HepG2 (cell line): Measurements from ENCODE around the gene MEGF11. TPM values are rescaled to one million over a fixed set of nuclear protein-coding genes. Genes with fewer than 3 reads are reported as not detected.

Experiments used
- ATAC-seq: fragments of 200-7000 bp; cut with Tn5 transposase; 3 replicates; pipeline ENCODE4 v1.9.1; 2020; ENCODE audit warnings: mild to moderate bottlenecking, moderate library complexity
- BruUV-seq: library from RNA; stranded (reverse); fragments of 400-500 nt; replicated peaks from 2 replicates; lab custom pipeline; 2021; lab: Mats Ljungman, UMichigan
- CTCF ChIA-PET: fragments of 300-600 bp; formaldehyde crosslinking; extraction: SDS; loops from one replicate; lab custom pipeline; 2021; ENCODE audit warnings: low total read pairs, inconsistent platforms, low intra/inter-chr PET ratio; lab: Yijun Ruan, JAX
- POLR2A ChIA-PET: fragments of 350-600 bp; sonication (Branson Sonifier 250); formaldehyde crosslinking; loops from one replicate; lab custom pipeline; 2020; ENCODE audit warnings: antibody characterized with exemption, inconsistent platforms; lab: Yijun Ruan, JAX
- DNase-seq: peaks from one replicate; pipeline ENCODE4 v3.0.0-alpha.2; 2015; ENCODE audit warnings: low spot score
- FAIRE-seq: peaks from 3 replicates; lab custom pipeline; 2011; peaks lifted over from hg19 to GRCh38; lab: Jason Lieb, UNC
- H2AFZ ChIP-seq: one replicate; pipeline ENCODE4 v1.6.1; 2011; ENCODE audit warnings: low read length, inconsistent platforms
- H3K27ac ChIP-seq: fragments of 300-600 bp; 3 replicates; pipeline ENCODE4 v1.8.0; 2011; ENCODE audit warnings: mixed run types, mild to moderate bottlenecking, mixed read lengths, low read length, inconsistent platforms; ENCODE audit not compliant: insufficient read depth; ENCODE audit errors: extremely low read length
- H3K27me3 ChIP-seq, 2 experiments: fragments of 200-600 bp in 1 of 2; 2 replicates in 1 of 2; 3 replicates in 1 of 2; pipeline versions ENCODE4 v1.6.0 to v1.8.0; 2011; ENCODE audit warnings: low read length in 2 of 2, mild to moderate bottlenecking in 2 of 2, moderate library complexity in 2 of 2, inconsistent platforms in 1 of 2; ENCODE audit not compliant: insufficient read depth in 2 of 2, control insufficient read depth in 1 of 2
- H3K36me3 ChIP-seq, 2 experiments: fragments of 200-600 bp in 1 of 2; replicated peaks in 1 of 2; 2 replicates in 1 of 2; 3 replicates in 1 of 2; pipeline versions ENCODE4 v1.5.1 to v1.8.0; 2011; ENCODE audit warnings: low read length in 2 of 2, inconsistent platforms in 1 of 2; ENCODE audit not compliant: insufficient read depth in 2 of 2, control insufficient read depth in 1 of 2
- H3K4me1 ChIP-seq: 2 replicates; pipeline ENCODE4 v1.5.1; 2012; ENCODE audit warnings: low read length, inconsistent platforms; ENCODE audit not compliant: insufficient read depth
- H3K4me2 ChIP-seq: 2 replicates; pipeline ENCODE4 v1.6.0; 2011; ENCODE audit warnings: low read depth, low read length, inconsistent platforms
- H3K4me3 ChIP-seq, 3 experiments: fragments of 200-600 bp in 1 of 3; sonication (generic), shearing (Covaris generic) in 1 of 3; replicated peaks in 1 of 3; 2 replicates each; pipeline ENCODE4 v1.5.1; 2011 to 2016; ENCODE audit warnings: low read length in 3 of 3, inconsistent platforms in 2 of 3, low read depth in 2 of 3, mild to moderate bottlenecking in 2 of 3, control low read depth in 1 of 3, mixed read lengths in 1 of 3; ENCODE audit not compliant: insufficient read depth in 1 of 3
- H3K79me2 ChIP-seq: one replicate; pipeline ENCODE4 v1.6.1; 2011; ENCODE audit warnings: low read length, inconsistent platforms; ENCODE audit not compliant: insufficient read depth
- H3K9ac ChIP-seq: 2 replicates; pipeline ENCODE4 v1.6.0; 2011; ENCODE audit warnings: mild to moderate bottlenecking, low read depth, low read length, inconsistent platforms; ENCODE audit not compliant: insufficient read depth
- H3K9me3 ChIP-seq: 2 replicates; pipeline ENCODE4 v1.5.1; 2012; ENCODE audit warnings: mild to moderate bottlenecking, low read length
- H4K20me1 ChIP-seq: 2 replicates; pipeline ENCODE4 v1.6.0; 2011; ENCODE audit warnings: inconsistent platforms, mild to moderate bottlenecking, low read length, moderate library complexity; ENCODE audit not compliant: insufficient read depth
- ARHGAP35 ChIP-seq: sonication (generic); formaldehyde crosslinking; IDR thresholded peaks from 2 replicates; pipeline ENCODE4 v1.9.0; 2022; ENCODE audit warnings: mild to moderate bottlenecking, inconsistent platforms, moderate library complexity, missing genetic modification reagents, borderline replicate concordance
- KLF16 ChIP-seq, 2 experiments: sonication (generic) in 1 of 2; formaldehyde crosslinking in 1 of 2; IDR thresholded peaks; 2 replicates each; pipeline versions ENCODE4 v1.6.1 to v1.8.0; 2016 to 2023; ENCODE audit warnings: missing genetic modification reagents in 2 of 2, missing compliant biosample characterization in 1 of 2
- NFE2L2 ChIP-seq: fragments of 150-350 bp; IDR thresholded peaks from 2 replicates; pipeline ENCODE4 v1.6.1; 2014; ENCODE audit warnings: low read length
- PCBP1 ChIP-seq: fragments of 200-400 bp; formaldehyde crosslinking; IDR thresholded peaks from 2 replicates; pipeline ENCODE4 v1.6.1; 2017; ENCODE audit warnings: mild to moderate bottlenecking, low read depth, low read length, borderline replicate concordance
- RFXANK ChIP-seq: IDR thresholded peaks from 2 replicates; pipeline ENCODE4 v1.6.1; 2016
- ZNF160 ChIP-seq: sonication (generic); formaldehyde crosslinking; IDR thresholded peaks from 2 replicates; pipeline ENCODE4 v1.8.0; 2022; ENCODE audit warnings: mild to moderate bottlenecking, inconsistent platforms, missing genetic modification reagents
- ZNF263 ChIP-seq: sonication (generic); formaldehyde crosslinking; IDR thresholded peaks from 2 replicates; pipeline ENCODE4 v1.4.0; 2020; ENCODE audit warnings: missing genetic modification reagents
- ZNF282 ChIP-seq: fragments of 450-650 bp; IDR thresholded peaks from 2 replicates; pipeline ENCODE4 v1.6.1; 2018; ENCODE audit not compliant: partially characterized antibody
- ZNF333 ChIP-seq: sonication (generic); formaldehyde crosslinking; IDR thresholded peaks from 2 replicates; pipeline ENCODE4 v1.4.0; 2020; ENCODE audit warnings: mild to moderate bottlenecking, missing genetic modification reagents, borderline replicate concordance
- ZNF468 ChIP-seq: sonication (generic); formaldehyde crosslinking; IDR thresholded peaks from 2 replicates; pipeline ENCODE4 v1.8.0; 2022; ENCODE audit warnings: mild to moderate bottlenecking, moderate library complexity, missing genetic modification reagents
- ZNF614 ChIP-seq: IDR thresholded peaks from 2 replicates; pipeline ENCODE4 v1.6.1; 2018; ENCODE audit warnings: missing biosample characterization, missing genetic modification reagents, inconsistent platforms, borderline replicate concordance
- ZNF703 ChIP-seq: sonication (generic); formaldehyde crosslinking; IDR thresholded peaks from 2 replicates; pipeline ENCODE4 v1.5.1; 2020; ENCODE audit warnings: missing genetic modification reagents, mild to moderate bottlenecking, moderate library complexity, borderline replicate concordance
- ZNF768 ChIP-seq: sonication (generic); formaldehyde crosslinking; IDR thresholded peaks from 2 replicates; pipeline ENCODE4 v1.4.0; 2020; ENCODE audit warnings: missing genetic modification reagents
- WGBS: methylation state at CpG from one replicate; pipeline ENCODE4 v1.1.6; 2017; ENCODE audit warnings: low lambda C conversion rate; 5-methylcytosine and 5-hydroxymethylcytosine counted together
- in situ Hi-C: cut with HindIII; loops from 2 replicates; pipeline ENCODE4 v1.10.0; 2017; ENCODE audit warnings: low pct_unique_long_range_greater_than_20kb; ENCODE audit not compliant: extremely low pct_ligation_motif_present
- intact Hi-C: fragments of 100-400 bp; cut with micrococcal nuclease; formaldehyde crosslinking; loops from one replicate; pipeline ENCODE4 v1.10.0; 2022; ENCODE audit not compliant: unreplicated experiment
- polyA plus RNA-seq, 8 experiments: library from polyadenylated mRNA; depleted of rRNA in 3 of 8; stranded (reverse) in 7 of 8; unstranded in 1 of 8; fragments of >200 nt; fragmentation: Illumina TruSeq in 4 of 8; extraction: Trizol in 4 of 8; gene quantifications; 2 replicates each; pipeline versions ENCODE4 v1.2.1 to v1.2.3, GENCODE V29; 2011 to 2016; ENCODE audit warnings: low read depth in 4 of 8, missing spikeins in 1 of 8, mixed read lengths in 1 of 8; ENCODE audit not compliant: insufficient read depth in 1 of 8
- total RNA-seq, 5 experiments: library from RNA; depleted of rRNA; stranded (reverse); fragments of >200 nt; fragmentation: Illumina TruSeq; extraction: Trizol; gene quantifications; 2 replicates each; pipeline ENCODE4 v1.2.3, GENCODE V29; 2016; ENCODE audit warnings: low read depth in 1 of 5
- TF ChIP-seq, protein P1 (sequence below): sonication (generic); formaldehyde crosslinking; IDR thresholded peaks from 2 replicates; pipeline ENCODE4 v1.8.0; 2022; ENCODE audit warnings: missing genetic modification reagents, low read depth, mild to moderate bottlenecking, borderline replicate concordance
- TF ChIP-seq, protein P2 (sequence below): sonication (generic); formaldehyde crosslinking; IDR thresholded peaks from 2 replicates; pipeline ENCODE4 v1.4.0; 2020; ENCODE audit warnings: missing genetic modification reagents
- TF ChIP-seq, protein P3 (sequence below): sonication (generic); formaldehyde crosslinking; IDR thresholded peaks from 2 replicates; pipeline ENCODE4; 2020; ENCODE audit warnings: missing genetic modification reagents, mild to moderate bottlenecking, borderline replicate concordance

The MEGF11 gene
- total and polyA plus RNA-seq, 2 of the 13 experiments (the other 11 are each of a cell fraction or from before 2014, with no cell fraction given), result not detected

- TF ChIP-seq ZNF768 (CRISPR knock-in tag) (no peak), ZNF263 (CRISPR knock-in tag) (no peak)
- TF ChIP-seq, protein P1, sequence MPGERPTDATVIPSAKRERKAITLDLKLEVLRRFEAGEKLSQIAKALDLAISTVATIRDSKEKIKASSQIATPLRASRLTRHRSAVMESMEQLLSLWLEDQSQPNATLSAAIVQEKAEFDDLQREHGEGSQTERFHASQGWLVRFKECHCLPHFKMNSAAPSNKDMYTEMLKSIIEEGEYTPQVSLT (CRISPR knock-in tag), result no peak
- TF ChIP-seq, all 625 proteins: peak for 0
Measured at GRCh38 chr15:66126031-66126441, 127.5 kb downstream of the MEGF11 start (continued).

- H4K20me1 ChIP-seq, result no peaks in the 10 kb centered on the region
- H3K4me3 ChIP-seq, result no peak overlapping the region
- no peak overlapping the region for H3K4me2 ChIP-seq
- intact Hi-C loops (no loop called here), in situ Hi-C loops (no loop called here)
- WGBS, result 6% methylated on average over 2 of the region's 2 CpGs
- no peak for FAIRE-seq
- CTCF ChIA-PET, result no interaction called here
- peaks cover 3 to 53% of the 10 kb centered on the region in 2 experiments; a peak in 3 of 5 replicates for H3K27me3 ChIP-seq
- no peaks in the 10 kb centered on the region for H3K79me2 ChIP-seq
- H3K27ac ChIP-seq, result no peak overlapping the region
- H3K36me3 ChIP-seq, result no peaks in the 10 kb centered on the region
- peaks cover 9% of the 10 kb centered on the region for H3K4me1 ChIP-seq
- no peak overlapping the region for H2AFZ ChIP-seq
- no peak overlapping the region for H3K9ac ChIP-seq
- no peak for TF ChIP-seq ZNF703
- no peak for TF ChIP-seq ZNF160
- TF ChIP-seq NFE2L2, result no peak
- TF ChIP-seq, protein P2, sequence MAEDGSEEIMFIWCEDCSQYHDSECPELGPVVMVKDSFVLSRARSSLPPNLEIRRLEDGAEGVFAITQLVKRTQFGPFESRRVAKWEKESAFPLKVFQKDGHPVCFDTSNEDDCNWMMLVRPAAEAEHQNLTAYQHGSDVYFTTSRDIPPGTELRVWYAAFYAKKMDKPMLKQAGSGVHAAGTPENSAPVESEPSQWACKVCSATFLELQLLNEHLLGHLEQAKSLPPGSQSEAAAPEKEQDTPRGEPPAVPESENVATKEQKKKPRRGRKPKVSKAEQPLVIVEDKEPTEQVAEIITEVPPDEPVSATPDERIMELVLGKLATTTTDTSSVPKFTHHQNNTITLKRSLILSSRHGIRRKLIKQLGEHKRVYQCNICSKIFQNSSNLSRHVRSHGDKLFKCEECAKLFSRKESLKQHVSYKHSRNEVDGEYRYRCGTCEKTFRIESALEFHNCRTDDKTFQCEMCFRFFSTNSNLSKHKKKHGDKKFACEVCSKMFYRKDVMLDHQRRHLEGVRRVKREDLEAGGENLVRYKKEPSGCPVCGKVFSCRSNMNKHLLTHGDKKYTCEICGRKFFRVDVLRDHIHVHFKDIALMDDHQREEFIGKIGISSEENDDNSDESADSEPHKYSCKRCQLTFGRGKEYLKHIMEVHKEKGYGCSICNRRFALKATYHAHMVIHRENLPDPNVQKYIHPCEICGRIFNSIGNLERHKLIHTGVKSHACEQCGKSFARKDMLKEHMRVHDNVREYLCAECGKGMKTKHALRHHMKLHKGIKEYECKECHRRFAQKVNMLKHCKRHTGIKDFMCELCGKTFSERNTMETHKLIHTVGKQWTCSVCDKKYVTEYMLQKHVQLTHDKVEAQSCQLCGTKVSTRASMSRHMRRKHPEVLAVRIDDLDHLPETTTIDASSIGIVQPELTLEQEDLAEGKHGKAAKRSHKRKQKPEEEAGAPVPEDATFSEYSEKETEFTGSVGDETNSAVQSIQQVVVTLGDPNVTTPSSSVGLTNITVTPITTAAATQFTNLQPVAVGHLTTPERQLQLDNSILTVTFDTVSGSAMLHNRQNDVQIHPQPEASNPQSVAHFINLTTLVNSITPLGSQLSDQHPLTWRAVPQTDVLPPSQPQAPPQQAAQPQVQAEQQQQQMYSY (CRISPR knock-in tag), result no peak
- TF ChIP-seq KLF16 (CRISPR knock-in tag; IDR thresholded peaks at IDR 0.05), result no peak
- no peak for TF ChIP-seq ZNF468 (CRISPR knock-in tag)
- no peak for TF ChIP-seq PCBP1
- TF ChIP-seq, protein P3, sequence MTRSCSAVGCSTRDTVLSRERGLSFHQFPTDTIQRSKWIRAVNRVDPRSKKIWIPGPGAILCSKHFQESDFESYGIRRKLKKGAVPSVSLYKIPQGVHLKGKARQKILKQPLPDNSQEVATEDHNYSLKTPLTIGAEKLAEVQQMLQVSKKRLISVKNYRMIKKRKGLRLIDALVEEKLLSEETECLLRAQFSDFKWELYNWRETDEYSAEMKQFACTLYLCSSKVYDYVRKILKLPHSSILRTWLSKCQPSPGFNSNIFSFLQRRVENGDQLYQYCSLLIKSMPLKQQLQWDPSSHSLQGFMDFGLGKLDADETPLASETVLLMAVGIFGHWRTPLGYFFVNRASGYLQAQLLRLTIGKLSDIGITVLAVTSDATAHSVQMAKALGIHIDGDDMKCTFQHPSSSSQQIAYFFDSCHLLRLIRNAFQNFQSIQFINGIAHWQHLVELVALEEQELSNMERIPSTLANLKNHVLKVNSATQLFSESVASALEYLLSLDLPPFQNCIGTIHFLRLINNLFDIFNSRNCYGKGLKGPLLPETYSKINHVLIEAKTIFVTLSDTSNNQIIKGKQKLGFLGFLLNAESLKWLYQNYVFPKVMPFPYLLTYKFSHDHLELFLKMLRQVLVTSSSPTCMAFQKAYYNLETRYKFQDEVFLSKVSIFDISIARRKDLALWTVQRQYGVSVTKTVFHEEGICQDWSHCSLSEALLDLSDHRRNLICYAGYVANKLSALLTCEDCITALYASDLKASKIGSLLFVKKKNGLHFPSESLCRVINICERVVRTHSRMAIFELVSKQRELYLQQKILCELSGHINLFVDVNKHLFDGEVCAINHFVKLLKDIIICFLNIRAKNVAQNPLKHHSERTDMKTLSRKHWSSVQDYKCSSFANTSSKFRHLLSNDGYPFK (CRISPR knock-in tag), result no peak
- TF ChIP-seq ZNF614 (CRISPR knock-in tag), result no peak
- no peak for TF ChIP-seq ZNF282
- TF ChIP-seq RFXANK (CRISPR knock-in tag), result no peak
- no peak for TF ChIP-seq ARHGAP35
- no peak for TF ChIP-seq ZNF333 (CRISPR knock-in tag)
- no peak for DNase-seq
- POLR2A ChIA-PET, result no interaction called here
- BruUV-seq, result no TSS peak
- ATAC-seq, result no peak
- H3K9me3 ChIP-seq, result no peaks in the 10 kb centered on the region
Measured at GRCh38 chr15:66124651-66125050, 128.9 kb downstream of the MEGF11 start.
